Effector CD4-positive, alpha-beta T cell (primary cell): ENCODE results near the gene VAC14.
"Not testable (repeated sequence)": the region's sequence is repeated elsewhere in the genome, so short reads cannot be mapped to it uniquely, and the experiment has no call there.

Source experiments
- DNase-seq: peaks from one replicate; pipeline ENCODE4 v3.0.0-alpha.2; 2020

The VAC14 gene

GRCh38 chr16:70758786-70759185, 42.2 kb downstream of the VAC14 start:
- no peak for DNase-seq

GRCh38 chr16:70757183-70757582, 43.8 kb downstream of the VAC14 start:
- no peak for DNase-seq

GRCh38 chr16:70756071-70756470, 44.9 kb downstream of the VAC14 start:
- no peak for DNase-seq

- DNase-seq, result no peak
These were observed 45.9 kb downstream of the VAC14 start for GRCh38 chr16:70754851-70755600.

GRCh38 chr16:70754371-70754770, 46.6 kb downstream of the VAC14 start:
- DNase-seq, result no peak

- no peak for DNase-seq
These were observed 47.1 kb downstream of the VAC14 start for GRCh38 chr16:70753694-70754325.

GRCh38 chr16:70753228-70753627, 47.7 kb downstream of the VAC14 start:
- DNase-seq, result no peak

GRCh38 chr16:70752426-70752825, 48.5 kb downstream of the VAC14 start:
- DNase-seq, result no peak

GRCh38 chr16:70751593-70751992, 49.4 kb downstream of the VAC14 start:
- DNase-seq, result no peak

GRCh38 chr16:70750893-70751467, 50.0 kb downstream of the VAC14 start:
- no peak for DNase-seq

- DNase-seq, result no peak
These were observed 51.0 kb downstream of the VAC14 start for GRCh38 chr16:70749681-70750601.

GRCh38 chr16:70749006-70749678, 51.8 kb downstream of the VAC14 start:
- DNase-seq, result no peak

GRCh38 chr16:70747703-70748631, 53.0 kb downstream of the VAC14 start:
- no peak for DNase-seq

GRCh38 chr16:70746708-70747424, 54.1 kb downstream of the VAC14 start:
- no peak for DNase-seq

GRCh38 chr16:70746040-70746707, 54.8 kb downstream of the VAC14 start:
- DNase-seq, result no peak

- DNase-seq, result no peak
These were observed 55.4 kb downstream of the VAC14 start for GRCh38 chr16:70745536-70746025.

GRCh38 chr16:70744366-70744765, 56.6 kb downstream of the VAC14 start:
- no peak for DNase-seq

GRCh38 chr16:70743791-70744190, 57.2 kb downstream of the VAC14 start:
- no peak for DNase-seq

- not testable (repeated sequence) for DNase-seq
These were observed 58.0 kb downstream of the VAC14 start for GRCh38 chr16:70742967-70743366.

- DNase-seq, result no peak
These were observed 59.2 kb downstream of the VAC14 start for GRCh38 chr16:70741783-70742125.
